T-helper 17 cell (primary cell): ENCODE data around the gene PARD3B. TPM values are rescaled to one million over a fixed set of nuclear protein-coding genes. Genes with fewer than 3 reads are reported as not detected.
A peak's percentile ranks its signal among the peaks of the same experiment; 100 is the strongest.

Source experiments
- ATAC-seq: fragments of 150-1000 bp; cut with Tn5 transposase; 2 replicates; pipeline ENCODE4 v1.10.0; 2021; ENCODE audit warnings: mild to moderate bottlenecking, moderate library complexity
- DNase-seq, 3 donors: peaks; one replicate each; pipeline versions ENCODE4 v3.0.0 to v3.0.0-alpha.2; 2020 to 2021
- H3K9me3 ChIP-seq: one replicate; pipeline ENCODE4 v1.7.0; 2013; ENCODE audit warnings: low read length, mild to moderate bottlenecking; ENCODE audit not compliant: control insufficient read depth, poor library complexity, severe bottlenecking
- H3K27ac Mint-ChIP-seq: one replicate; pipeline ENCODE4 v1.8.0; 2022; ENCODE audit warnings: mild to moderate bottlenecking, moderate library complexity, mixed read lengths
- H3K27me3 Mint-ChIP-seq: one replicate; pipeline ENCODE4 v1.8.0; 2022; ENCODE audit warnings: mixed read lengths
- H3K36me3 Mint-ChIP-seq: one replicate; pipeline ENCODE4 v1.8.0; 2022; ENCODE audit warnings: low read depth, mixed read lengths
- H3K4me1 Mint-ChIP-seq: one replicate; pipeline ENCODE4 v1.8.0; 2022; ENCODE audit warnings: mild to moderate bottlenecking, mixed read lengths
- H3K4me3 Mint-ChIP-seq: one replicate; pipeline ENCODE4 v1.8.0; 2022; ENCODE audit warnings: mild to moderate bottlenecking, moderate library complexity, mixed read lengths
- total RNA-seq, 4 donors: library from RNA in 2 of 4; stranded (reverse) in 2 of 4; gene quantifications; one replicate each; pipeline ENCODE4 v1.2.3 and lab custom pipeline; 2022 to 2026

PARD3B gene
- total RNA-seq, 2 donors from 2014 or later, result 1.5 to 3.0 TPM

GRCh38 chr2:204986641-204987040 is 441.4 kb downstream of the PARD3B start:
- H3K36me3 Mint-ChIP-seq, result no peaks in the 10 kb centered on the region
- H3K27me3 Mint-ChIP-seq, result no peaks in the 10 kb centered on the region
- peaks cover 10% of the 10 kb centered on the region for H3K4me1 Mint-ChIP-seq
- no peaks in the 10 kb centered on the region for H3K9me3 ChIP-seq
- ATAC-seq (no peak), DNase-seq (no peak)
- H3K27ac Mint-ChIP-seq, result no peak overlapping the region
- no peak overlapping the region for H3K4me3 Mint-ChIP-seq

DNA sequence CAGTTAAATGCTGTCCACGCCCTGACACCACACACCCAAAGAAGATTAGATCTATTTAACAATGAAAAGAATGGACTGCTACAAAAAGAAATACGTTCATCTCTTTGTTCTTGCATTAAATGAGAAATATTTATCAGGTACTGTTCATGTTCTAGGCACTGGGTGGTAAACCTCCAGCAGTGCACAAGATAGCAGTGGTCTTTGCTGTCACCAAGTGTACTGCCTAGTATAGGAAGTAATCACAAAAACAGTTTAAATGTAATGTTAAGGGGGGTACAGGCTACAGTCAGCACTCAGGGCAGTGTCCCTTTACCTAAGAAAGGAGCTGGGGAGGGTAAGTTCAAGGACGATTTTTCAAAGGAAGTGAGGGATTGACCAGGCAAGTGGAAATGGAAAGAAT is 443.6 kb downstream of the PARD3B start:
- Mint-ChIP-seq H3K4me1 (peaks cover 3% of the 10 kb centered on the region), H3K27ac (no peak overlapping the region), H3K27me3 (no peaks in the 10 kb centered on the region), H3K4me3 (no peak overlapping the region), H3K36me3 (no peaks in the 10 kb centered on the region)
- H3K9me3 ChIP-seq, result no peaks in the 10 kb centered on the region
- ATAC-seq (no peak), DNase-seq (no peak)

GRCh38 chr2:204989877-204990276 is 444.6 kb downstream of the PARD3B start:
- ATAC-seq (no peak), DNase-seq (no peak)
- no peaks in the 10 kb centered on the region for H3K36me3 Mint-ChIP-seq
- H3K4me3 Mint-ChIP-seq, result no peak overlapping the region
- peaks cover 3% of the 10 kb centered on the region for H3K4me1 Mint-ChIP-seq
- no peaks in the 10 kb centered on the region for H3K9me3 ChIP-seq
- H3K27ac Mint-ChIP-seq, result no peak overlapping the region
- no peaks in the 10 kb centered on the region for H3K27me3 Mint-ChIP-seq

DNA sequence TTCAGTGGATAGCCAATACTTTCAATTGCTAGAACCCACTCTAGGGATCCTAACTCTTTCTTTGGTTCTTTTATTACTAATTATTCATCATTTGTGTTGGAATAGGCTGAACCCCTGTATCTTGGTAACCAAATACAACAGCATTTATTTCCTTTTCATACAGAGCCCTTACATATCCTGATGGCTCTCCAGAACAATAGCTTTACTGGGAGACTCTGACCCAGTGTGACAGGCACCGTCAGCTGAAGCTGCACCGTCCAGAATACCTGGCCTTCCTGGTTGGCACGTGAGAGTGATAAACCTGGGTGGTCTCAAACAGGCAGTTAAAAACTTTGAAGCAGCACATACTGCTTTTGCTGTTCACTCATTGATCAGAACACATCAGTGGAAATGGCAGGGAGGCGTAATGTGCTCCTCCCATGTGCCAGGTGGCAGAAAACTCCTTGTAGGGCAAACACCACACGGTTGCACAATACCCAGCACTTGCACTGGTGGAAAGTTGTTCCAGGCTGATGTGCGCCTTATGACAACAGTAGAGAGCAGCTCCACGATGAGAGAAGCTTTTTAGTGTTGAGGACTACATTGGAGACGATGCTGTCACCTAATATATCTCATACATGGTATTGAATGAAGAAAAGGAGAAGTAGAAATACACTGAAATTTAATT is 456.2 kb downstream of the PARD3B start:
- no peak overlapping the region for H3K4me3 Mint-ChIP-seq
- no peak for ATAC-seq
- no peak overlapping the region for H3K27ac Mint-ChIP-seq
- no peak for DNase-seq
- H3K9me3 ChIP-seq, result no peaks in the 10 kb centered on the region
- no peaks in the 10 kb centered on the region for H3K36me3 Mint-ChIP-seq
- H3K4me1 Mint-ChIP-seq, result peaks cover 21% of the 10 kb centered on the region
- H3K27me3 Mint-ChIP-seq, result no peaks in the 10 kb centered on the region

DNA sequence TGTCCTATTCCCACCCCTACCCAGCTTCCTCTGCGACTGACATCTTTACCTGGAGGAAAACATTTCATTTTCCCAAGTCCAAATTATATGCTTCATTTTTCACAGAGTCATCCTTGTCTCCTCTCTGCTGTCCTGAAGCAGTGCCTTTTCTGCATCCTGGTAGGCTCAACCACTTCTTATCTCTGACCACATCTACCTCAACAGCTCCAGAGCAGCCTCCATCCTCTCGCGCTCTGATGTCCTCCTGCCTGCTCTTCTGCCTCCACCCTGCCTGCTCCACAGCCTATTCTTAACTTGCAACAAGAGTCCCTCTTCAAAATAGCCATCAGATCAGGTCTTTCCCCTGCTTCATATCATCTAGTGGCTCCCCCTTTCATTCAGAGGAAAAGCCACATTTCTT is 457.1 kb downstream of the PARD3B start:
- ATAC-seq, result peak; percentile 72
- no peaks in the 10 kb centered on the region for H3K27me3 Mint-ChIP-seq
- DNase-seq, result no peak
- H3K9me3 ChIP-seq, result no peaks in the 10 kb centered on the region
- H3K27ac Mint-ChIP-seq, result peak overlapping the region; percentile 14
- H3K4me1 Mint-ChIP-seq, result peaks cover 21% of the 10 kb centered on the region
- H3K4me3 Mint-ChIP-seq, result peak overlapping the region; percentile 68
- H3K36me3 Mint-ChIP-seq, result no peaks in the 10 kb centered on the region

DNA sequence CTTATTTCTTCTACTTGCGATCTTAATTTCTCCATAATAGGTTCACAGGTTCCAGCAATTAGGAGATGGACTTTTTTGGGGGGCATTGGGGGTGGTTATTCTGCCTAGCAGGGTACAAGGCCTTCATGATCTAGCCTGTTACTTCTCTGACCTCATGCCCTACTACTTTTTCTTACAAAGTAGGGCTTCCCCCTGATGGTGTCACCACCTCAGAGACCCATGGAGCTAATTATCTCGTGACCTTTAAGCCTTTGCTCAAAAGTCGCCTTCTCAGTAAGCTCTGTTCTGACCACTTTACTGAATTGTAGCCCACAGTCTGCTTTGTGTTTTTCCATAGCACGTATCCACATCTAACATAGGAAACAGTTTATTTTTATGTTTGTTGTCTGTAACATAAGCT is 458.0 kb downstream of the PARD3B start:
- H3K9me3 ChIP-seq, result no peaks in the 10 kb centered on the region
- no peak for DNase-seq
- Mint-ChIP-seq H3K27ac (no peak overlapping the region), H3K4me3 (peak overlapping the region; percentile 19), H3K27me3 (no peaks in the 10 kb centered on the region), H3K36me3 (no peaks in the 10 kb centered on the region), H3K4me1 (peaks cover 21% of the 10 kb centered on the region)
- ATAC-seq, result no peak

DNA sequence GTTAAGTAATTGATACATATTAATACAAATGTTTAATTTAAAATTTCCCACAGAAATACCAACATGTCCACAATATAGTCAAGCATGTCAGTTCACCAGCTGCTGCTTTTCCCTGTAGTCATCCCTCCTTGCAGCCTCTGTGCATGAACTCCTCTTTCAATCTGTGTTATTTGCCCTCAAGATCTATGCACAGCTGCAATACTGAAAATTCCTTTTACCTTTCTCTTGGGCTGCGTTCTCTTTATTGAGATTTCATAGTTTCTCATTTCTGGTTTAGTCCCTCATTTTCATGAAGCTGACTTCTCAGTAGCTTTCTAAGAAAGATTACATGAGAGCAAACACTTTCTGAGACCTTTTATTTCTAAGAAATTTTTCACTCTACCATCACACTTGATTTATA is 464.9 kb downstream of the PARD3B start:
- no peak overlapping the region for H3K4me3 Mint-ChIP-seq
- H3K27ac Mint-ChIP-seq, result no peak overlapping the region
- H3K36me3 Mint-ChIP-seq, result peaks cover 3% of the 10 kb centered on the region
- no peaks in the 10 kb centered on the region for H3K27me3 Mint-ChIP-seq
- H3K4me1 Mint-ChIP-seq, result peaks cover 9% of the 10 kb centered on the region
- H3K9me3 ChIP-seq, result no peaks in the 10 kb centered on the region
- DNase-seq (no peak), ATAC-seq (no peak)

DNA sequence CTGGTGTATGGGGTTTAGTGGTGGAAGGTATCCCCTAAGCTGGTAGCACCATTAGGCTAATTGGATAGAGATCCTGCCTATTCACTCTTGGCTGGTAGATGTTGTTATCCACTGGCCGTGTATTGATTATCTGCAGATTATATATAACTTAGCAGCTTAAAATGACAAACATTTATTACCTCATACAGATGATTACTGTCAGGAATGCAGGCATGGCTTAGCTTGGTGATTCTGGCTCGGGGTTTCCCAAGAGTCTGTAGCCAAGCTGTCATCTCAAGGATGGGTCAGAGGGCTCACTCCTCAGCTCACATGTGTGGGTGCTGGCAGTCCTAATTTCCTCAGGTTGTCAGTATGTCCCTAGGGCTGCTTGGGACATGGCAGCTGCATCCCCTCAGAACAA is 465.8 kb downstream of the PARD3B start:
- H3K27ac Mint-ChIP-seq, result no peak overlapping the region
- no peaks in the 10 kb centered on the region for H3K9me3 ChIP-seq
- ATAC-seq (no peak), DNase-seq (no peak)
- H3K27me3 Mint-ChIP-seq, result no peaks in the 10 kb centered on the region
- no peak overlapping the region for H3K4me3 Mint-ChIP-seq
- peaks cover 8% of the 10 kb centered on the region for H3K4me1 Mint-ChIP-seq
- peaks cover 3% of the 10 kb centered on the region for H3K36me3 Mint-ChIP-seq

GRCh38 chr2:205012961-205013360 is 467.7 kb downstream of the PARD3B start:
- Mint-ChIP-seq H3K4me3 (no peak overlapping the region), H3K4me1 (peaks cover 10% of the 10 kb centered on the region), H3K27ac (no peak overlapping the region), H3K27me3 (no peaks in the 10 kb centered on the region), H3K36me3 (peaks cover 3% of the 10 kb centered on the region)
- no peaks in the 10 kb centered on the region for H3K9me3 ChIP-seq
- ATAC-seq, result no peak
- no peak for DNase-seq

- Mint-ChIP-seq H3K36me3 (peaks cover 3% of the 10 kb centered on the region), H3K27me3 (no peaks in the 10 kb centered on the region), H3K4me1 (peaks cover 10% of the 10 kb centered on the region), H3K27ac (no peak overlapping the region), H3K4me3 (no peak overlapping the region)
- no peaks in the 10 kb centered on the region for H3K9me3 ChIP-seq
- ATAC-seq (no peak), DNase-seq (no peak)
Observed at GRCh38 chr2:205013586-205013985, 468.3 kb downstream of the PARD3B start.

- H3K36me3 Mint-ChIP-seq, result peaks cover 3% of the 10 kb centered on the region
- H3K9me3 ChIP-seq, result no peaks in the 10 kb centered on the region
- H3K27ac Mint-ChIP-seq, result no peak overlapping the region
- no peaks in the 10 kb centered on the region for H3K27me3 Mint-ChIP-seq
- H3K4me3 Mint-ChIP-seq, result no peak overlapping the region
- no peak for ATAC-seq
- peaks cover 10% of the 10 kb centered on the region for H3K4me1 Mint-ChIP-seq
- DNase-seq, result no peak
Observed at GRCh38 chr2:205014201-205014600, 468.9 kb downstream of the PARD3B start.

GRCh38 chr2:205017381-205017780 is 472.1 kb downstream of the PARD3B start:
- DNase-seq (no peak), ATAC-seq (no peak)
- Mint-ChIP-seq H3K4me3 (no peak overlapping the region), H3K4me1 (peaks cover 2% of the 10 kb centered on the region), H3K27me3 (no peaks in the 10 kb centered on the region), H3K36me3 (no peaks in the 10 kb centered on the region), H3K27ac (no peak overlapping the region)
- no peaks in the 10 kb centered on the region for H3K9me3 ChIP-seq

GRCh38 chr2:205017912-205018311 is 472.6 kb downstream of the PARD3B start:
- H3K27me3 Mint-ChIP-seq, result no peaks in the 10 kb centered on the region
- H3K36me3 Mint-ChIP-seq, result no peaks in the 10 kb centered on the region
- H3K4me1 Mint-ChIP-seq, result peaks cover 2% of the 10 kb centered on the region
- DNase-seq (no peak), ATAC-seq (no peak)
- H3K27ac Mint-ChIP-seq, result no peak overlapping the region
- no peak overlapping the region for H3K4me3 Mint-ChIP-seq
- H3K9me3 ChIP-seq, result no peaks in the 10 kb centered on the region

DNA sequence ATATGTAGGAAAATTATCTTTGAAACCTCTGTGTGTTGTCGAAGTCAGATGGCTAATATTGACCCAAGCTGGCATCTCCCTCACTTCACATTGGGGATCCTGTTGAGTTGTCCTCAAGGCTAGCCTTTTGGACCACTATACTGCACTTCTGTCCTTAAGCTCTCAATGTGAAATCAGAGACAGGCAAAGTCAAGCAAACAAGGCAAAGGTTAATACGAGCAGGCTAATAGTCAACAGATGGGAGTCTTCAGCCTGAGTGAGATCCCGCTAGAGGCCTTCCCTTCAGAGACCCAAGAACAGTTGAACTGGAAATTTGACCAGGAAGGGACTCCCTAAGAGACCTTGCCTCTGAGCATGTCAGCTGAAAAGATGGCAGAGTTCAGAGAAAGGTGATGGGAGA is 475.4 kb downstream of the PARD3B start:
- Mint-ChIP-seq H3K4me1 (peaks cover 12% of the 10 kb centered on the region), H3K27me3 (no peaks in the 10 kb centered on the region), H3K4me3 (no peak overlapping the region), H3K27ac (no peak overlapping the region), H3K36me3 (no peaks in the 10 kb centered on the region)
- DNase-seq (no peak), ATAC-seq (no peak)
- H3K9me3 ChIP-seq, result no peaks in the 10 kb centered on the region
